HCT116 (cell line): ENCODE results near the gene HOXC6. TPM values are rescaled to one million over a fixed set of nuclear protein-coding genes. Genes with fewer than 3 reads are reported as not detected.

Source experiments
- ATAC-seq: fragments of 200-7000 bp; cut with Tn5 transposase; 2 replicates; pipeline ENCODE4 v1.9.1; 2020; ENCODE audit warnings: mild to moderate bottlenecking, moderate library complexity
- BruUV-seq: library from RNA; stranded (reverse); fragments of 400-500 nt; replicated peaks from 2 replicates; lab custom pipeline; 2021; lab: Mats Ljungman, UMichigan
- CTCF ChIA-PET: fragments of 300-600 bp; sonication (Branson Sonifier 250); formaldehyde crosslinking; loops from one replicate; lab custom pipeline; 2021; ENCODE audit warnings: antibody characterized with exemption; lab: Charles Lee
- POLR2A ChIA-PET: fragments of 300-600, 350-600 bp; sonication (Branson Sonifier 250); formaldehyde crosslinking; loops from one replicate; lab custom pipeline; 2021; ENCODE audit warnings: antibody characterized with exemption; lab: Charles Lee
- RAD21 ChIA-PET, 2 experiments: fragments of 300-600 bp; sonication (Branson Sonifier 250); formaldehyde crosslinking; loops; one replicate each; lab custom pipeline; 2023; ENCODE audit warnings: low total read pairs in 2 of 2; ENCODE audit not compliant: uncharacterized antibody in 2 of 2, unreplicated experiment in 2 of 2, low non-redundant PET in 1 of 2; lab: Charles Lee
- DNase-seq: peaks from one replicate; pipeline ENCODE4 v3.0.0-alpha.2; 2010; ENCODE audit warnings: low read depth, low spot score
- H2AFZ ChIP-seq: fragments of 200-600 bp; shearing (Covaris generic), sonication (generic); 2 replicates; pipeline ENCODE4 v1.6.1; 2017; ENCODE audit warnings: low read depth, mixed run types, mixed read lengths, antibody characterized with exemption, low read length; ENCODE audit not compliant: poor library complexity, severe bottlenecking
- H3K27ac ChIP-seq: 2 replicates; pipeline ENCODE4 v1.5.1; 2012; ENCODE audit warnings: low read depth, low read length
- H3K27me3 ChIP-seq: fragments of 200-600 bp; sonication (generic); 2 replicates; pipeline ENCODE4 v1.6.1; 2016; ENCODE audit warnings: mixed run types, low read length, mixed read lengths; ENCODE audit not compliant: insufficient read depth
- H3K36me3 ChIP-seq, 2 experiments: fragments of 200-500 bp in 1 of 2; fragments of 200-600 bp in 1 of 2; sonication (Bioruptor generic) in 1 of 2; sonication (generic) in 1 of 2; 2 replicates each; pipeline versions ENCODE4 v1.5.1 to v1.6.1; 2014 to 2016; ENCODE audit warnings: low read length in 2 of 2, inconsistent platforms in 1 of 2, mixed read lengths in 1 of 2, mixed run types in 1 of 2; ENCODE audit not compliant: insufficient read depth in 2 of 2, control insufficient read depth in 1 of 2
- H3K4me1 ChIP-seq, 2 experiments: fragments of 200-600 bp in 1 of 2; sonication (generic) in 1 of 2; 2 replicates each; pipeline versions ENCODE4 v1.5.1 to v1.6.1; 2012 to 2017; ENCODE audit warnings: low read length in 2 of 2, inconsistent platforms in 1 of 2, mild to moderate bottlenecking in 1 of 2, mixed read lengths in 1 of 2, mixed run types in 1 of 2, moderate library complexity in 1 of 2; ENCODE audit not compliant: insufficient read depth in 2 of 2, control insufficient read depth in 1 of 2
- H3K4me2 ChIP-seq: fragments of 200-600 bp; sonication (generic); 2 replicates; pipeline ENCODE4 v1.6.1; 2017; ENCODE audit warnings: mixed run types, low read length, mixed read lengths
- H3K4me3 ChIP-seq, 2 experiments: fragments of 200-600 bp in 1 of 2; sonication (generic) in 1 of 2; replicated peaks in 1 of 2; 2 replicates each; pipeline ENCODE4 v1.5.1; 2011 to 2016; ENCODE audit warnings: low read length in 2 of 2, control low read depth in 1 of 2, low read depth in 1 of 2, mild to moderate bottlenecking in 1 of 2, mixed read lengths in 1 of 2, mixed run types in 1 of 2
- H3K79me2 ChIP-seq: fragments of 200-600 bp; sonication (generic); 2 replicates; pipeline ENCODE4 v1.6.1; 2017; ENCODE audit warnings: mild to moderate bottlenecking, mixed run types, low read length, moderate library complexity, mixed read lengths; ENCODE audit not compliant: insufficient read depth
- H3K9ac ChIP-seq: fragments of 200-600 bp; sonication (generic); 2 replicates; pipeline ENCODE4 v1.6.1; 2016; ENCODE audit warnings: low read length, mixed read lengths
- H3K9me2 ChIP-seq: fragments of 200-600 bp; sonication (generic), shearing (Covaris generic); 2 replicates; pipeline ENCODE4 v1.6.1; 2017; ENCODE audit warnings: mixed run types, mild to moderate bottlenecking, moderate library complexity; ENCODE audit not compliant: insufficient read depth
- H3K9me3 ChIP-seq, 2 experiments: fragments of 200-500 bp in 1 of 2; fragments of 200-600 bp in 1 of 2; sonication (Bioruptor generic) in 1 of 2; sonication (generic) in 1 of 2; 2 replicates each; pipeline ENCODE4 v1.6.1; 2014 to 2017; ENCODE audit warnings: low read length in 2 of 2, mixed read lengths in 2 of 2, inconsistent platforms in 1 of 2, low read depth in 1 of 2, mild to moderate bottlenecking in 1 of 2, mixed run types in 1 of 2, moderate library complexity in 1 of 2; ENCODE audit not compliant: control insufficient read depth in 1 of 2, insufficient read depth in 1 of 2
- H4K20me1 ChIP-seq: fragments of 200-600 bp; sonication (generic), shearing (Covaris generic); 2 replicates; pipeline ENCODE4 v1.6.1; 2017; ENCODE audit warnings: mixed run types, mild to moderate bottlenecking, moderate library complexity; ENCODE audit not compliant: insufficient read depth
- ATF3 ChIP-seq: IDR thresholded peaks from 2 replicates; pipeline ENCODE4 v1.6.1; 2012
- CBX3 ChIP-seq: IDR thresholded peaks from 2 replicates; pipeline ENCODE4 v1.6.1; 2012; ENCODE audit warnings: low read depth
- CTCF ChIP-seq, 3 experiments: fragments of 200-600 bp in 1 of 3; sonication (generic) in 1 of 3; IDR thresholded peaks in 2 of 3; conservative IDR thresholded peaks in 1 of 3; 2 replicates each; pipeline ENCODE4 v1.5.1; 2012 to 2017; ENCODE audit warnings: low read depth in 2 of 3, low read length in 2 of 3, antibody characterized with exemption in 1 of 3, borderline replicate concordance in 1 of 3, control low read depth in 1 of 3, mild to moderate bottlenecking in 1 of 3, mixed read lengths in 1 of 3, mixed run types in 1 of 3, moderate library complexity in 1 of 3; ENCODE audit not compliant: insufficient read depth in 1 of 3
- ELF1 ChIP-seq: IDR thresholded peaks from 2 replicates; pipeline ENCODE4 v1.6.1; 2012; ENCODE audit warnings: low read depth, borderline replicate concordance
- EZH2phosphoT487 ChIP-seq: fragments of 200-600 bp; IDR thresholded peaks from 2 replicates; pipeline ENCODE4 v1.6.1; 2018; ENCODE audit warnings: antibody characterized with exemption, borderline replicate concordance
- FOSL1 ChIP-seq: IDR thresholded peaks from 2 replicates; pipeline ENCODE4 v1.6.1; 2012; ENCODE audit warnings: low read depth
- JUND ChIP-seq: IDR thresholded peaks from 2 replicates; pipeline ENCODE4 v1.6.1; 2012
- POLR2A ChIP-seq: IDR thresholded peaks from 2 replicates; pipeline ENCODE4 v1.7.0; 2011; ENCODE audit warnings: borderline replicate concordance; ENCODE audit not compliant: insufficient read depth, insufficient read length; ENCODE audit errors: extremely low read depth
- POLR2AphosphoS5 ChIP-seq: IDR thresholded peaks from 2 replicates; pipeline ENCODE4 v1.6.1; 2011; ENCODE audit warnings: mild to moderate bottlenecking, low read depth, low read length, moderate library complexity
- RAD21 ChIP-seq: IDR thresholded peaks from 2 replicates; pipeline ENCODE4 v1.6.1; 2012; ENCODE audit warnings: low read depth, mild to moderate bottlenecking
- SIN3A ChIP-seq: IDR thresholded peaks from 2 replicates; pipeline ENCODE4 v1.6.1; 2012; ENCODE audit warnings: low read depth
- SP1 ChIP-seq: IDR thresholded peaks from 2 replicates; pipeline ENCODE4 v1.6.1; 2012; ENCODE audit warnings: low read depth
- SRF ChIP-seq: IDR thresholded peaks from 2 replicates; pipeline ENCODE4 v1.6.1; 2012; ENCODE audit warnings: low read depth
- TCF7L2 ChIP-seq: IDR thresholded peaks from 2 replicates; pipeline ENCODE4 v1.7.0; 2011; ENCODE audit warnings: borderline replicate concordance, inconsistent platforms; ENCODE audit not compliant: insufficient read depth, insufficient read length; ENCODE audit errors: extremely low read depth
- ZFX ChIP-seq: fragments of 450-650 bp; IDR thresholded peaks from 2 replicates; pipeline ENCODE4 v1.6.1; 2017
- ZNF274 ChIP-seq: fragments of 200-500 bp; sonication (Bioruptor generic); IDR thresholded peaks from 2 replicates; pipeline ENCODE4 v1.6.1; 2014; ENCODE audit warnings: mild to moderate bottlenecking, low read depth, low read length, inconsistent platforms
- intact Hi-C: fragments of 100-400 bp; cut with micrococcal nuclease; formaldehyde crosslinking; loops from 2 replicates; pipeline ENCODE4 v1.10.0; 2022
- total RNA-seq: library from RNA; stranded (reverse); gene quantifications from one replicate; pipeline ENCODE4 v1.2.1, GENCODE V29; 2021; ENCODE audit not compliant: unreplicated experiment

The HOXC6 gene
- total RNA-seq, 1 experiment from 2014 or later: 3.1 TPM

GRCh38 chr12:54002915-54003389 is 25.3 kb upstream of the HOXC6 start:
- Histone ChIP-seq H3K27me3 (no peaks in the 10 kb centered on the region), H3K9me3 (no peaks in the 10 kb centered on the region), H4K20me1 (no peaks in the 10 kb centered on the region), H3K36me3 (peaks cover 0 to 6% of the 10 kb centered on the region in 2 experiments; a peak in 1 of 4 replicates), H2AFZ (no peak overlapping the region), H3K27ac (no peak overlapping the region), H3K4me1 (peaks cover 13 to 31% of the 10 kb centered on the region in 2 experiments), H3K4me3 (no peak overlapping the region), H3K9me2 (no peaks in the 10 kb centered on the region), H3K79me2 (peaks cover 28% of the 10 kb centered on the region), H3K4me2 (no peak overlapping the region), H3K9ac (no peak overlapping the region)
- no peak for DNase-seq
- no peak for TF ChIP-seq SP1
- TF ChIP-seq TCF7L2: no peak
- TF ChIP-seq ELF1: no peak
- no peak for TF ChIP-seq ATF3
- TF ChIP-seq EZH2phosphoT487: no peak
- TF ChIP-seq CBX3: no peak
- no peak for TF ChIP-seq ZFX
- no peak for TF ChIP-seq POLR2AphosphoS5
- no peak for TF ChIP-seq FOSL1
- no peak for TF ChIP-seq SIN3A
- no peak for TF ChIP-seq JUND
- no peak for TF ChIP-seq RAD21
- TF ChIP-seq CTCF (IDR thresholded peaks at IDR 0.05 in 2 of 3, conservative IDR thresholded peaks at IDR 0.05 in 1 of 3; ENCODE audit: borderline replicate concordance in 1 of 3, insufficient read depth in 1 of 3, low read depth in 2 of 3, low read length in 2 of 3): no peak
- no peak for TF ChIP-seq ZNF274
- TF ChIP-seq SRF: no peak
- TF ChIP-seq POLR2A: no peak
- BruUV-seq: no TSS peak
- ATAC-seq: no peak
- POLR2A ChIA-PET: no interaction called here
- RAD21 ChIA-PET: interaction anchor here in 1 of 2 experiments (0.6 kb wide), 1 partner anchor 8 kb away, joined by 3 read pairs; no protein-coding TSS in a partner anchor
- CTCF ChIA-PET: interaction anchor here (1.1 to 2.2 kb wide), 4 partner anchors 18 to 205 kb away, joined by 3 to 8 read pairs (median 6); partner anchors contain the start of gene HOXC10
- intact Hi-C loops: no loop called here
